ENCODE results near the gene MYO19. TPM values are rescaled to one million over a fixed set of nuclear protein-coding genes. Genes with fewer than 3 reads are reported as not detected.

Gene MYO19
- total and polyA plus RNA-seq, 9 of the 15 experiments (the other 6 are each of a cell fraction or from before 2014, with no cell fraction given) = 21.6 to 176 (median 129) TPM

- peaks cover 4% of the 10 kb centered on the region for H3K9me1 ChIP-seq (ENCODE audit: control insufficient read depth, insufficient read depth, low read length)
- TF ChIP-seq ETV1 (tag; conservative IDR thresholded peaks at IDR 0.05; ENCODE audit: low read depth) (no peak), ZNF280A (IDR thresholded peaks at IDR 0.05; ENCODE audit: low read depth, partially characterized antibody) (no peak), SETDB1 (IDR thresholded peaks at IDR 0.05; ENCODE audit: low read length) (no peak), FOXA3 (CRISPR knock-in tag; conservative IDR thresholded peaks at IDR 0.05 in 1 of 2, IDR thresholded peaks at IDR 0.05 in 1 of 2) (no peak)
- FAIRE-seq = no peak
- H3K9ac ChIP-seq (ENCODE audit: insufficient read depth in 1 of 2, low read depth in 2 of 2, low read length in 2 of 2) = no peak overlapping the region
- no peaks in the 10 kb centered on the region for H3K36me3 ChIP-seq (ENCODE audit: control insufficient read depth, insufficient read depth, low read length)
- intact Hi-C loops (cut with micrococcal nuclease) = no loop called here
- ATAC-seq = no peak
- peaks cover 11 to 45% of the 10 kb centered on the region in 2 experiments; a peak in 4 of 5 replicates for H3K27me3 ChIP-seq (ENCODE audit: control insufficient read depth in 2 of 2, insufficient read depth in 2 of 2, low read length in 2 of 2)
- no peak overlapping the region for H3K4me3 ChIP-seq
- no peak overlapping the region for H3K4me2 ChIP-seq (ENCODE audit: insufficient read depth, low read length)
- no peak for DNase-seq (ENCODE audit: extremely low read depth in 1 of 4, low spot score in 3 of 4)
- ChIA-PET CTCF (ENCODE audit: low intra/inter-chr PET ratio) (no interaction called here), POLR2A (no interaction called here)
- no peaks in the 10 kb centered on the region for H3K79me2 ChIP-seq (ENCODE audit: control insufficient read depth, insufficient read depth, low read length)
- no peak overlapping the region for H2AFZ ChIP-seq (ENCODE audit: low read depth, low read length)
- H3K27ac ChIP-seq (ENCODE audit: extremely low read depth, low read depth, low read length) = no peak overlapping the region
- 1% methylated on average over 18 of the region's 18 CpGs for WGBS (ENCODE audit: insufficient coverage, low coverage, missing lambda C conversion rate)
- H3K4me1 ChIP-seq (replicated peaks in 1 of 2; ENCODE audit: control insufficient read depth in 2 of 2, insufficient read depth in 2 of 2, low read length in 2 of 2) = peaks cover 0 to 7% of the 10 kb centered on the region in 2 experiments; a peak in 1 of 5 replicates
- BruUV-seq (replicated peaks) = no TSS peak
- no peaks in the 10 kb centered on the region for H3K9me3 ChIP-seq (replicated peaks; ENCODE audit: control insufficient read depth, insufficient read depth, low read depth, low read length)
- peaks cover 3% of the 10 kb centered on the region; the same call in 1 of the 2 replicates for H4K20me1 ChIP-seq (replicated peaks; ENCODE audit: control insufficient read depth, insufficient read depth, low read length)
- in situ Hi-C loops (cut with MboI) = loop anchor here (25.0 kb wide), 1 partner anchor 107 kb away; no protein-coding TSS in a partner anchor
Observed at GRCh38 chr17:36468903-36469635, 65.6 kb downstream of the MYO19 start.

All from K562 (cell line).